ENCODE measurements around the gene KIFC1.

Gene KIFC1

DNA sequence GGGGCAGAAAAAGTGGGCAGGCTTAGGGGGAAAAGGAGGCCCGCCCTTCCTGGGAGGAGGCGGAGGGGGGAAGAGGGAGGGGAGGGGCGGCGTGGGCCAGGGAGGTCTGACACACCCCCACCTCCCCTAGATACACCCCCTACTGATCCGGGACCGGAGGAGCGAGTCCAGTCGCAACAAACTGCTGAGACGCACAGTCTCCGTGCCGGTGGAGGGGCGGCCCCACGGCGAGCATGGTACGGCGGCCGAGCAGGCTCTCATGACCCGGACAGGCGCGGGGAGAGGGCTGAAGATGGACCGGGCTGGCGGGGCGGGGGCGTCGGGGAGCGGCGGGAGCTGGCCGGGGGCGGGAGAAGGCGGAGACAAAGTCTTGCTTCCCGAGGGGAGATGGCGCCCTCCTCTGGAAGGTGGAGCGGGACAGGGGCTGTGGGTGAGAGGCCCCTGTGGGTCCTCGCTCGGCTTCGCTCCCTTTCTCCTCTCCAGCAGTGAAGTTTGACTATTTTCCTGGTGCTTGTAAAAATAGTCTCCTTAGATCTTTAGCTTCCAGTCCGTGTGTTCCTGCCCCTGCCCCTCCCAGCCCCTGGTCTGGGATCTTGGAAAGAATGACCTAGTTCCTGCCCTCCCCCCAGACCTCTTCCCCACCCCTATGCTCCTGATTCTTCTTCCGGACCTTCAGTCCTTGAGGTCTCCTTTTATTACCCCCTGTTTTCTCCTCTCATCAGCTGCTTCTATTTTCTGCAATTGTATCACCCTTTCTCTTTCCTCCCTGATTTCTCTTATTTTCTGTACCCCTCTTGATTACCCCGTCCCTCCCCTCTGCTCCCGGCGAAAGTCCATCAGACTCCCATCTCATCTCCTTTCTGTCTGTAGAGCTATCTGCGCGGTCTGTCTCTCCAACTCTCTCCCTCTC, 34.3 kb downstream of the KIFC1 start:
- peak; percentile 72 for DNase-seq (ENCODE audit: low read depth)

DNA sequence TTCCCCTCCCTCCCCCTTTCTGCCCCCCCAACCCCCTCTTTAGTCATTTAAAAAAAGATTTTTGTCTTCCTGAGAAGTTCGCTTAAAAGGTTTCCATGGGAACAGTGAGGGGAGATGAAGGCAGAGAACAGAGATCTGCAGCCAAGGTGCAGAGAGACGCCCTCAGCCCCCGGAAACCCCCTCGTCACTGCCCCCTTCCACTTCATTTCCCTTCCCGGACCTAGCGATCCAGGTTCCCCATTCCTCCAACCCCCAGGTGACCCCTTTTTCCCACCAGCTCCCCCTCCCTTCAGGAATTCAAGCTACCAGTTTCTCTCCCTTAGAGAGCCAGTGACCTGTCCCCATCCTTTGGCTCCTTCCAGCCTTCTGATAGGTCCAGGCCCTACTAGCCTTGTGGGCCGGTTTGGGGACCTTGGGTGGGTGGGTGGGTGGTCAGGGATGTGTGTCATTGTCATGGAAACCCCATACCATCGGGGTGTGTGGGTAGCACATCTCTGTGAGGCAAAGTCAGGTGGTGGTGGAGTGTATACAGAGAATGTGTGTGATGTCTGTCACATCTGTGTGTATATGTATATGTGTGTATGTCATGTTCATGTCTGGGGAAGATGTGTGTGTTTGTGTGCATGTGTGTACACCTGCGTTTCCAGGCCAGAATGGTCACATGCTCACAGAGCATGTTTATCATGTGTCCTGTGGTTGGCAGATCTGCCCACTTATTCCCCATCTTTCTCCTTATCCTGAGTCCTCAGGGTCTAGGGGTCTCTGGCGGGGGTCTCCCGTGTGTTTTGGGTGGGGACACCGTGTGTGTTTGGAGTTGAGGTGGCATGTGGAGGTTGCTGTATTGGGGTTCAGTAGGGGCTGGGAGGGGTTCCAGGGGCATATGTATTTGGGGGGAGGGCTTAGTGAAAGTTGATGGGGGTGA, 35.2 kb downstream of the KIFC1 start:
- no peak for DNase-seq (ENCODE audit: low read depth)

DNA sequence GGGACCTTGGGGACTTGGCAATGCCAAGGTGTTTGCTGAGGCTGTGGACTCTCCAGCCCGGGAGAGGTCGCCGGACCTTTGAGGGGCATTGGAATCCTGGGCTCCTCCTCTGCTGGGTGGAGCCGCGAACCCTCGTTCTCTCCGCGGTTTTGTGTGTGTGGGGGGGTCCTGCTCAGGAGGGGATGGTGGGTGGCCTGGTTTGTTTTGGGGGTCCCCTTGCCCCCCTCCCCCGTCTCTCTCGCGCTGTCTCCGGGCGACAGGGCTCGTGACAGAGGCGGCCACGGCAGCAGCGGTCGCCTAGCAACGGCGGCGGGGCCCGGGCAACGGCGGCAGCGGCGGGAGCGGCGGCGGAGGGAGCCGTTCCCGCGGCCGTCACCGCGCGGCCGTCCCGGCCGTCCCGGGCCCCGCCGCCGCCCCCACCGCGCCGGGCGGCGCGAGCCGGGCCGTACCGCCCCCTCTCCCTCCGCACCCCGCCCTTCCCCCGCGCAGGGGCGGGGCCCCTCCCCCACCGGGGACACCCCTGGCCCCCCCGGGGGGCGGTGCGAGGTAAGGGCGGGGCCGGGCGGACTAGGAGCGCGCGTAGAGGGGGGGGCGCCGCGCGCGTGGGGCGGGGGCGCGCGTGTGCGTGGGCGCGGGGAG, 36.1 kb downstream of the KIFC1 start:
- peak; percentile 46 for DNase-seq (ENCODE audit: low read depth)

DNA sequence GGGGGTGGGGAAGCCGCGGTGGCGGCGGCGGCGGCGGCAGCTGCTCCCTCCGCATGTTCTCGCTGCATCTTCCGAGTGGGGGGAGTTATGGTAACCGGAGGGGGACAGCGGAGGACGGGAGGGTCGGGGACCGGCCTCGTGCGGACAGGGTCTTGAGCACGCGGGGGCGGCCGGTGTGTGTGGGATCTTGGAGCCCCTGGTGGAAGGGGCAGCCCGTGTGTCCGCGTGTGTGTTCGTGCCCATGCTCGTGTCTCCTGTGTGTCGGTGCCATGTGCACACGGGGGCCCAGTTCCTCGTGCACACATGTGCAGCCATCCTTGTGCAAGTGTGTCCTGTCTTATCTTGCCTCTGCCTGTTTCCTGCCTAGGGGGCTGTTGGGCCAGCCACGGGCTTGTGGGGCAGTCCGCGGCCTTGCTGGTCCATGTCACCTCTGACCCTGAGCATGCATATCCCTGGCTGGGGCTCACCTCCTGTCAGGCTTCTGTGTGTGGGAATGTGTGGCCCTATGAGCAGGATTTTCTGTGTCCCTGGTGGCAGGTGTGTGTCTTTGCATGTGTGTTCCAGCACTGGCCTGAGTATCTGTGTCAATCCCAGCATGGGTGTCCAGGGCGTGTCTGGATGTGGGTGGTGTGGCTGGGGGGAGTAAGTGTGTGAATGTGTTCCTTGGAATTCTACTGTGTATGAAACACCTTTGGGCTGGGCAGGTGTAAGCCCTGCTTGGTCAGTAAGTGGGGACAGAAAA, 36.8 kb downstream of the KIFC1 start:
- no peak for DNase-seq (ENCODE audit: low read depth)

DNA sequence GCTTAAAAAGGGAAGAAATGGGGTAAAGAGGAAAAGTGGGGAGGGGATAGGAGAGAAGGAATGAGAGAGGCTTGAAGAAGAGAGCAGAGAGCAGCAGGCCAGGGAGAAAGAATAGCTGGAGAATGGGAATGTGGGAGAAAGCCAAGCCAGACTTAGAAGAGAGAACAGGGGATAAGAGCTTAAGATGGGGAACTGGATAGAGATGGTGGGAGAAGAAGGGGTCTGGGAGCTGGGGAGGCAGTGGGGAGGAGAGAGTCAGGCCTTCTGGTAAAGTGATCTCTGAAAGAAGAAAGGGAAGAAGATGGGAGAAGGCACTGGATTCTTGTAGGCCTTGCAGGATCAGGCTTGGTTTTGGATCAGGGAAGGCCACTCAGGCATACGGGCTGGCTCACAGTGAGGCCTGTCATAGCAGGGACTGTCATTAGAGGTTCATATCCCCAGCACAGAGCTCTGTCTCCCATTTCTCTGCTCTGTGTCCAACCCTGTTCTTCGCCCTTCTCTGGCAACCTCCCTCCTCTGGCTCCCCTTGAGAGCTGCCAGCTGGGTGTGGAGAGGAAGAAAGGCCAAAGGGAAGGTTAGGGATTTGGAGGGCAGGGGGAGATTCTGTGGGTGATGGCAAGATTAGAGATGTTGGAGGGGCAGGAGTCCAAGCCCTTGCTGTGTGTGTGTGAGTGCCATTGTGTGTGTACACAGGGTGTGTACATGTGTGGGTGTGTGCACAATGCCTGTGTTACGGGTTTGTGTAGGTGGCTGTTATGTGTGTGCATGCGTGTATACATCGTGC, 37.5 kb downstream of the KIFC1 start:
- DNase-seq (ENCODE audit: low read depth): no peak

DNA sequence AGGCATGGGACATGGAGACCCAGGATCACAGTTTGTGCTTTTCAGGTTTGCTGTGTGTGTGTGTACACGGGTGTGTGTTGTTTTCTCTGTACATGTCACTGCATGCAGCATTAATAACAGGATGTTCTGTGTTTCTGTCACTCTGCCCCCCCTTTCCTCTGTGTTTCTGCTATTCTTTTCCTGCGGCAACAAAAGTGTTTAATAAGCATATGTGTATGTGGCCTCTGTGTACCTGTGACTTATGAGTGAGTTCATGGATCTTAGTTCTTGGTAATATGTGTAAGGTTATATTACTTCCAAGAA, 38.1 kb downstream of the KIFC1 start:
- no peak for DNase-seq (ENCODE audit: low read depth)

DNA sequence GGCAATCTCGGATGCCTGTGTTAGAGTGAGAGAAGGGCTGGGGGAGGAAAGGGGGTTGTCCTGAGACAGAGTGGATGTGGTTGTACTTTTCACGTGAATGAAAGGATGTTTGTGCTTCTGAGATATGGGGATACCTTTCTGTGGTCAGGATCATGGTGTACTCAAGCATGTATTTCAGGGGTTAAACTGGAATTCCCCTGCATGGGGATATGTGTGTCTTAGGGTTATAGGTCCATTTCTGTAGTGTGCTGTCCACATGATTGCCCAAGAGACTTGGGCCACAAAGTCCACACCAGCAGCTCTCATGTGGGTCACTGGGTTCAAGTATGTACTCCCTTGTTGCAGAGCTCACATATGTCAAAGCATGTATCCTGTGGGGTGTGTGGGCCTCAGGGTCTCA, 38.7 kb downstream of the KIFC1 start:
- no peak for DNase-seq (ENCODE audit: low read depth)

DNA sequence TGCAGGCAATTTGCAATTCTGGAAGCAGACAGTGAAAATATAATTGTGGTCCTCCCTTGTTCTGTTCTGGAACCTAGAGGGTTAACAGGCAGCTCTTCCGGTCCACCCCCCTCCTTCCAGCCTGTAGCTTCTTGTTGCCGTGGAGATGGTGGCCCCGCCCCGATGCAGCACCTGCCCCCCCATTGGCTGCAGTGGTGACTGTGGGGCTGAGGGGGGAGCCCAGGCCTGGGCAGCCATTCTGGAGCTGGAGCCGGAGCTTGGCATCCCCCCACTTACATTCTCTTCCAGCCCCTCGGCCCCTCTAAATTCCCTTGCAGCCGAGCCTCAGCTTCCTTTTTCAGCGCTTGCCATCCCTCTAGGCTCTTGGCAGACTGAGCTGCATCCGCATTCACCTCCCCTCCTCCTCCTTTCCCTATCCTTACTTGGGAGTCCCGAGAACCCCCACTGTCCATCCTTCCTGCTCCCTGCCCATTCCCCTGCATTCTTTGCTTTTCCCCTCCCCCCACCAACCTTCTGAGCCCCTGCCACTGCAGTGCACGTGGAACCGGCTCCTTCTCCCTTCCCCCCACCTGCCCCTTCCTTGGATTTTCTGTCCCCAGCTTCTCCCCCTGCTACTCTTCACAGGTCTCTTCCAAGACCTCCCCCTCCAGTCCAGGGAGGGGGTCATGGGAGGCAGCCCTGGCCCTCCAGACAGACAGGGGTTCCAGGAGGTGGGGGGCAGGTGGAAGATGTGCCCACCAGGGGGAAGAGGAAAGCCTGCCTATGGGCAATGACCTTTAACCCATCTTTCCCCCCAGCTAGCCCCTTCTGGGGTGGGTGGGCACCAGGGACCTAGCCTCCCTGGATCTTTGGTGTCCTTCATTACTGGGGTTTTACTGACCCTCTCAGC, 39.6 kb downstream of the KIFC1 start:
- DNase-seq (ENCODE audit: low read depth): peak; percentile 61

DNA sequence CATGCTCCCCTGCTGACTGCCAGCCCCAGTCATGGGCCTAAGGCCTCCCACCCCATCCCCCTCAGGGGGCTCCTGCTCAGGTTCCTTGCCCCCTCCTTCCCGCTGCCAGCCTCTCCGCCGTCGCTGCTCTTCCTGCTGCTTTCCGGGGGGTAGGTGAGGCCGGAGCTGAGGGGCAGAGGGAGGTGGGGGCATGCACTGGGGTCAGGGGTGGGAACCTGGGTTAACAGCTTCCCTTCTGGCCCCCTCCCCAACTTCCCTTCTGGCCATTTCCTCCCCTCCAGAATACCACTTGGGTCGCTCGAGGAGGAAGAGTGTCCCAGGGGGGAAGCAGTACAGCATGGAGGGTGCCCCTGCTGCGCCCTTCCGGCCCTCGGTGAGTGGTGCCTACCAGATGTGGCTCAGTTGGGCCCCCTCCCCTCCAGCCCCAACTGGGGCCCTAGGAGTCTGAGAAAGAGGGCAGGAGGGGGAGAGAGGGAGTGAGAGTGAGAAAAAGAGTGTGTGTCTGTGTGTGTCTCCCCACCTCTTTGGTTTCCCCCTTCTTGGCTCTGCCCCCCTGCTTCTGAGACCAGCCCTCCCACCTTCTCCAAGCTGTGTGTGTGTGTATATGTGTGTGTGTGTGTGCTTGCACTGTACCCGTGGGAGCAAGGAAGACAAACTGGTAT, 40.4 kb downstream of the KIFC1 start:
- DNase-seq (ENCODE audit: low read depth): no peak

DNA sequence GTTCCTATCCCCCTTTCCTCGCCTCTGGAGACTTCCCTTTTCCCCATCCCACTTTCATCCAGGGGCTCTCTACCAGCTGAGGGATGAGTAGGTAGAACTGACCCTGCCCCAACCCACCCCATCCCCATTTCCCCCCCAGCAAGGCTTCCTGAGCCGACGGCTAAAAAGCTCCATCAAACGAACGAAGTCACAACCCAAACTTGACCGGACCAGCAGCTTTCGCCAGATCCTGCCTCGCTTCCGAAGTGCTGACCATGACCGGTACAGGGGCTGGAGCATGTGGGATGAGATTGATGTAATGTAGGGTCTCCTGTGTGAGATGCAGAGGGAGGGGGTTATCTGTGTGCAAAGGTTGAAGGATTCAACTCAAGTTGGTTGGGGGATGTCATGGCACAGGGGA, 40.9 kb downstream of the KIFC1 start:
- no peak for DNase-seq (ENCODE audit: low read depth)

DNA sequence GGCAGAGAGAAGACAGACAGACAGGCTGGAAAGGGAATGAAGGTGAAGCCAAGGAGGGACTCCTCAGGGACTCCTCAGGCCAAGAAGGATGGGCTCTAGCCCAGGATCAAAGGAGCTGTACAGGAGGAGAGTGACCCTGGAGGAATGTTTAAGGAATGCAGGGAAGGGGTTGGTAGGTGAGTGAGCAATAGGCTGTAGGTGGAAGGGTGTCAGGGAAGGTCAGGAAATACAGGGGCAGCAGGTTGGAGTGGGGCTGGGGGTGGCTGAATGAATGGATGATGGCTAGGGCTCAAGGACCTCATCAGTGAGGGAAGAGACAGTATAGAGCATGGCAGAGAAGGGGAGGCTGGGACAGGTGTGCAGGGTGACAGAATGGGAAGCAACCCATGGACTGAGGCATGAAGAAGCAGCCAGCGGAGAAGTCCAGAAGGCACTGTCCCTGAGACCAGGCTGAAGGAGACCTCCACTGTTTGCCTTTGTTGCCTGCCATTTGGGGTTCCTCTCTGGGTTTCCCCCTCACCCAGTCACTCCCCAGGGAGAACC, 41.4 kb downstream of the KIFC1 start:
- DNase-seq (ENCODE audit: low read depth): no peak

DNA sequence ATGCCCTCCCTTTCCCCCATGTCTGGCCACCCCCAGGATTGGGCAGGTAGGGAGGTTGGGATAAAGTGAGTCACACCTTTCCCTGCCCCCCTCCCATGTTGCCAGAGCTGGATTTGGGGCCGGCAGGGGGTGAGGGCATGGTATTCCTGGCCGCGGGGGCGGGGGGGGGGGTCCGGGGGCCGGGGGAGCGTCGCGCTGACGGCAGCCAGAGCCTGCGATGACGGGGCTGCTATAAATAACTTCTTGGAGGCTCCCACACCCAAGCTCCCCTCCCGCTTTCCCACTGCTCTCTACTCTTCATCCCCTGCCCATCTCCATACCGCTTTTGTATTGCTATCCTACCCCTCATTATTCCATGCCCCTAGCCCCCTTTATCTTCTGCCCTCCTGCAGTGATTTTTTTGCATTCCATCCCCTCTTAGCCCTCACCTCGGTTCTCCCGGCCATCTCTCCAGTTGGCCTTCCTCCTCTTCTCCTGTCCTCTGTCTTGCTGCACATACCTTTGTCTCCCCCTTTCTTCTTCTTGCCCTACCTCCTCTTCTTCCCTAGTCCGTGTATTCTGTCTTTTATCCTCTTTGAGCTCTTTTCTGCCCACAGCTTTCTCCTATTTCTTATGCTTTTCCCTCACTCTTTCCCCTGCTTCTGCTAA, 42.0 kb downstream of the KIFC1 start:
- no peak for DNase-seq (ENCODE audit: low read depth)

DNA sequence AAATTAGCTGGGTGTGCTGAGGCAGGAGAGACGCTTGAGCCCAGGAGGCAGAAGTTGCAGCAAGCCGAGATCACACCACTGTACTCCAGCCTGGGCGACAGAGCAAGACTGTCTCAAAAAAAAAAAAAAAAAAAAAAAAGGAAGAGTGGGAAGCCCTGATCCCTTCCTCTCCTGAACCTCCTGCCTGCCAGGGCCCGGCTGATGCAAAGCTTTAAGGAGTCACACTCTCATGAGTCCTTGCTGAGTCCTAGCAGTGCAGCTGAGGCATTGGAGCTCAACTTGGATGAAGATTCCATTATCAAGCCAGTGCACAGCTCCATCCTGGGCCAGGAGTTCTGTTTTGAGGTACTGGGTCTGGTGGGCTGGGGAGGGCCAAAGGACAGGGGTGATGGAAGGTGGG, 43.3 kb downstream of the KIFC1 start:
- DNase-seq (ENCODE audit: low read depth): no peak

DNA sequence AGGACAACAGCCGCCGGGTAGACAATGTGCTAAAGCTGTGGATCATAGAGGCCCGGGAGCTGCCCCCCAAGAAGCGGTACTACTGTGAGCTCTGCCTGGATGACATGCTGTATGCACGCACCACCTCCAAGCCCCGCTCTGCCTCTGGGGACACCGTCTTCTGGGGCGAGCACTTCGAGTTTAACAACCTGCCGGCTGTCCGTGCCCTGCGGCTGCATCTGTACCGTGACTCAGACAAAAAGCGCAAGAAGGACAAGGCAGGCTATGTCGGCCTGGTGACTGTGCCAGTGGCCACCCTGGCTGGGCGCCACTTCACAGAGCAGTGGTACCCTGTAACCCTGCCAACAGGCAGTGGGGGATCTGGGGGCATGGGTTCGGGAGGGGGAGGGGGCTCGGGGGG, 46.0 kb downstream of the KIFC1 start:
- no peak for DNase-seq (ENCODE audit: low read depth)

DNA sequence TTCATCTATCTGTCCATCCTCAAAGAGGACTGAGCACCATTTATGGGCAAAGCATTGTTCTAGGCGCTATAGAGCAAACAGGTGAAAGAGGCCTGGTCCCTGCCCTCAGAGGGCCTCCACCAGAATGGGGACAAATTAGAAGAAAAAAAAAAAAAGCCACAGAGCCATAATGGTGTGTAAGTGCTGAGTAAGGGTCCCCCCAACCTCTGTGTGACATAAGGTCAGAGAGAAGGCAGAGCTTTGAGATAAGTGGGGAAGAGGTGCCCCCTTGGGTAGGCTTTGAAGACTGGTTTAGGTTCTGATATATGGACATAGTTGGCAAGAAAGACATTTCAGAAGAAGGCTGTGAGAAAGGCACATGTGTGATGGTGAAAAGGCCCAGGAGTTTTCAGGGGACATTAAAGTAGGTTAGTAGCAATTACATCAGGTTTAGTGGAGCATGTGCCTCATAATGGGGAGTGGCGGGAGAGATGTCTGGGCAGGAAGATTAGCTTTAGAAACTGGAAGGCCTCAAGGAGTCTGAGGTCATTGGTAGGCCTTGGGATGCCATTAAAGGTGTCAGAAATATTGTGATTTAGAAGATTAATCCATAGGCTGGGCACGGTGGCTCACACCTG, 47.5 kb downstream of the KIFC1 start:
- no peak for DNase-seq (ENCODE audit: low read depth)

DNA sequence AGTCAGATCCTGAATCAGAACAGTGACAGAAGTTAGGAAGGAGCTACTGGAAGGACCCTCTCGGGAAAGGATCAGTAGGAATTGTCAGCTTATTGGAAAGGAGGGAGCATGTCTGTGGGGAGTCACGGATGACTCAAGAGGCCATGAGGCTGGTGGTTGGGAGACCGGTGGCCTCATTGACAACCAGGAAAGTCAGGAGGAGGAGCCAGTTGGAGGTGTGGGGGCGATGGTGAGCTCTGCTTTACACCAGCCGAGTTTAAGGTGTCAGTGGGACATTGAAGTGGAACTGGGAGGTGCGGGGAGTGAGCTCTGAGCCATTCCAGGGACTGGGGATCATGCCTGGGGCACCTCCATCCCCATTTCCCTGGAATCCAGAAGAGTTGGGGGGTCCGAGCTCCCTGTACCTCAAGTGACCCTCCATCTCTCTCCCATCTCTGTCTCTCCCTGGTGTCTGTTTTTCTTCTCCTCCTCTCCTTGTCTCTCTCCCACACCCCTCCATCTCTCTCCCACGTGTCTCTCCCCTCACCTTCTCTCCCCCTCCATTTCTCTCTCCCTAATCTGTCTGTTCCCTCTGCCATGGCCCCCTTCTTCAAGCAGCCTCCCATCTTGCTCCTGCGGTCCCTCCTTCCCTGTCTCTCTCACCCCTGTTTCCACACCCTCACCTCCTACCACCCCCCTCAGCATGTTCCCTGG, 48.5 kb downstream of the KIFC1 start:
- DNase-seq (ENCODE audit: low read depth): no peak

DNA sequence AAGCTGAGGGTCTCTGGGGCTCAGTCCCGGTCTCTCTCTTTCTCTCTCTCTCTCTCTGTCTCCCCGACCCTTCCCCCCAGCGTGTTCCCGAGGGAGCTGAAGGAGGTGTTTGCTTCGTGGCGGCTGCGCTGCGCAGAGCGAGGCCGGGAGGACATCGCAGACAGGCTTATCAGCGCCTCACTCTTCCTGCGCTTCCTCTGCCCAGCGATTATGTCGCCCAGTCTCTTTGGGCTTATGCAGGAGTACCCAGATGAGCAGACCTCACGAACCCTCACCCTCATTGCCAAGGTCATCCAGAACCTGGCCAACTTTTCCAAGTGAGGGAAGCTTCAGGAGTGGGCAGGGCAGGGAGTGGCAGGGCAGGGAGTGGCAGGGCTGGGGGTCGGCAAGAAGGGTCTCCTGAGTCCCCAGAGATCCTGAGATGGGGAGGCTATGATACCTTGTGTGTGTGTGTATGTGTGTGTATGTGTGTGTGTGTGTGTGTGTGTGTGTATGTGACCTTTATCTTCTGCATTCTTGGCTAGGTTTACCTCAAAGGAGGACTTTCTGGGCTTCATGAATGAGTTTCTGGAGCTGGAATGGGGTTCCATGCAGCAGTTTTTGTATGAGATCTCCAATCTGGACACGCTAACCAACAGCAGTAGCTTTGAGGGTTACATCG, 49.2 kb downstream of the KIFC1 start:
- DNase-seq (ENCODE audit: low read depth): no peak
